Measurements from ENCODE around the gene TBC1D1. TPM values are rescaled to one million over a fixed set of nuclear protein-coding genes. Genes with fewer than 3 reads are reported as not detected.
A peak's percentile ranks its signal among the peaks of the same experiment; 100 is the strongest.

The TBC1D1 gene
- total and polyA plus RNA-seq, 2 donors (not counting 3 experiments of a cell fraction or from before 2014, with no cell fraction given): 63.5 to 116 TPM

- no peak overlapping the region for H3K27ac ChIP-seq (ENCODE audit: insufficient read depth, low read depth, low read length)
- no peak overlapping the region for H2AFZ ChIP-seq (ENCODE audit: low read depth, low read length)
- H4K20me1 ChIP-seq (replicated peaks; ENCODE audit: control insufficient read depth, extremely low read depth, insufficient read depth, low read length): no peaks in the 10 kb centered on the region
- BruUV-seq (replicated peaks): no TSS peak
- ChIA-PET POLR2A (no interaction called here), CTCF (interaction anchor here (1.0 to 1.5 kb wide), 3 partner anchors 10 to 12 kb away, joined by 3 to 4 read pairs (median 3); no protein-coding TSS in a partner anchor)
- peaks cover 5% of the 10 kb centered on the region for H3K4me1 ChIP-seq (ENCODE audit: control insufficient read depth, extremely low read depth, insufficient read depth, low read length)
- dilution Hi-C loops (cut with MboI; ENCODE audit: extremely low pct_ligation_motif_present, low sequenced_read_pairs): no loop called here
- peaks cover 2% of the 10 kb centered on the region for H3K9me1 ChIP-seq (replicated peaks; ENCODE audit: control insufficient read depth, extremely low read depth, insufficient read depth, low read length)
- H3K9me3 ChIP-seq (replicated peaks; ENCODE audit: control insufficient read depth, insufficient read depth, low read length): no peaks in the 10 kb centered on the region
- H3K27me3 ChIP-seq (ENCODE audit: control insufficient read depth in 2 of 2, insufficient read depth in 2 of 2, low read length in 2 of 2): no peaks in the 10 kb centered on the region
- H3K4me3 ChIP-seq (replicated peaks in 1 of 3; ENCODE audit: insufficient read depth in 1 of 3, low read depth in 1 of 3, low read length in 3 of 3): no peak overlapping the region
- H3K9ac ChIP-seq (replicated peaks; ENCODE audit: extremely low read depth, insufficient read depth, low read length): no peak overlapping the region
- FAIRE-seq (no peak), DNase-seq (ENCODE audit: low read depth, low spot score) (peak; percentile 39)
- H3K79me2 ChIP-seq (ENCODE audit: control insufficient read depth, insufficient read depth, low read length): no peaks in the 10 kb centered on the region
- intact Hi-C loops (cut with micrococcal nuclease): no loop called here
- peaks cover 3 to 5% of the 10 kb centered on the region in 2 experiments for H3K36me3 ChIP-seq (ENCODE audit: control insufficient read depth in 2 of 2, extremely low read depth in 1 of 2, insufficient read depth in 2 of 2, low read length in 2 of 2)
- TF ChIP-seq MYC (IDR thresholded peaks at IDR 0.05; ENCODE audit: low read depth, low read length) (no peak), POLR2AphosphoS5 (IDR thresholded peaks at IDR 0.05; ENCODE audit: insufficient read depth, low read depth, low read length) (no peak), JUN (IDR thresholded peaks at IDR 0.05; ENCODE audit: borderline replicate concordance, insufficient read depth, insufficient read length, low read depth) (no peak), MAX (IDR thresholded peaks at IDR 0.05; ENCODE audit: insufficient read depth, insufficient read length) (no peak), CTCF (IDR thresholded peaks at IDR 0.05; ENCODE audit: extremely low read depth in 1 of 2, insufficient read depth in 1 of 2, low read depth in 1 of 2, low read length in 2 of 2) (no peak), POLR2A (IDR thresholded peaks at IDR 0.05; ENCODE audit: low read depth, low read length) (no peak), EZH2 (IDR thresholded peaks at IDR 0.05; ENCODE audit: borderline replicate concordance, low read depth, low read length, severe bottlenecking) (no peak), FOS (IDR thresholded peaks at IDR 0.05; ENCODE audit: borderline replicate concordance, insufficient read depth, low read length) (no peak), GATA2 (IDR thresholded peaks at IDR 0.05; ENCODE audit: insufficient read depth, insufficient read length, low read depth, low read length) (no peak)
- no peak overlapping the region for H3K4me2 ChIP-seq (ENCODE audit: insufficient read depth, low read length)
These were observed 132.7 kb downstream of the TBC1D1 start for GRCh38 chr4:38023347-38024205.

Measured in endothelial cell of umbilical vein (primary cell).